Measurements from ENCODE around the gene ACE. TPM values are rescaled to one million over a fixed set of nuclear protein-coding genes. Genes with fewer than 3 reads are reported as not detected.
A peak's percentile ranks its signal among the peaks of the same experiment; 100 is the strongest.

The ACE gene
- total RNA-seq, 1 donor from 2014 or later, result 44.8 TPM

GRCh38 chr17:63538693-63539595 lies 62.1 kb downstream of the ACE start:
- peak overlapping the region; percentile 70 for H3K4me3 Mint-ChIP-seq (ENCODE audit: unreplicated experiment)
- peaks cover 14% of the 10 kb centered on the region for H3K36me3 Mint-ChIP-seq (ENCODE audit: low read depth, unreplicated experiment)
- peak overlapping the region; percentile 24 for H3K27ac Mint-ChIP-seq (ENCODE audit: unreplicated experiment)
- no peaks in the 10 kb centered on the region for H3K9me3 Mint-ChIP-seq (ENCODE audit: unreplicated experiment)
- peaks cover 3% of the 10 kb centered on the region for H3K4me1 Mint-ChIP-seq (ENCODE audit: unreplicated experiment)
- no peak for TF ChIP-seq CTCF (IDR thresholded peaks at IDR 0.05; ENCODE audit: unreplicated experiment)
- H3K27me3 Mint-ChIP-seq (ENCODE audit: unreplicated experiment), result peaks cover 16% of the 10 kb centered on the region
- DNase-seq (ENCODE audit: low spot score), result no peak

- H3K27ac Mint-ChIP-seq (ENCODE audit: unreplicated experiment), result no peak overlapping the region
- no peak overlapping the region for H3K4me3 Mint-ChIP-seq (ENCODE audit: unreplicated experiment)
- DNase-seq (ENCODE audit: low spot score), result no peak
- no peak for TF ChIP-seq CTCF (IDR thresholded peaks at IDR 0.05; ENCODE audit: unreplicated experiment)
- H3K36me3 Mint-ChIP-seq (ENCODE audit: low read depth, unreplicated experiment), result peaks cover 15% of the 10 kb centered on the region
- peaks cover 13% of the 10 kb centered on the region for H3K27me3 Mint-ChIP-seq (ENCODE audit: unreplicated experiment)
- H3K4me1 Mint-ChIP-seq (ENCODE audit: unreplicated experiment), result peaks cover 3% of the 10 kb centered on the region
- H3K9me3 Mint-ChIP-seq (ENCODE audit: unreplicated experiment), result no peaks in the 10 kb centered on the region
Measured at GRCh38 chr17:63540590-63540989, 63.7 kb downstream of the ACE start.

- no peak overlapping the region for H3K4me3 Mint-ChIP-seq (ENCODE audit: unreplicated experiment)
- no peak for TF ChIP-seq CTCF (IDR thresholded peaks at IDR 0.05; ENCODE audit: unreplicated experiment)
Measured at GRCh38 chr17:63542218-63542545, 65.3 kb downstream of the ACE start.

GRCh38 chr17:63542942-63543821 lies 66.3 kb downstream of the ACE start:
- Mint-ChIP-seq H3K4me1 (ENCODE audit: unreplicated experiment) (peaks cover 3% of the 10 kb centered on the region), H3K4me3 (ENCODE audit: unreplicated experiment) (no peak overlapping the region), H3K36me3 (ENCODE audit: low read depth, unreplicated experiment) (peaks cover 15% of the 10 kb centered on the region), H3K9me3 (ENCODE audit: unreplicated experiment) (no peaks in the 10 kb centered on the region), H3K27ac (ENCODE audit: unreplicated experiment) (no peak overlapping the region), H3K27me3 (ENCODE audit: unreplicated experiment) (peaks cover 10% of the 10 kb centered on the region)
- DNase-seq (ENCODE audit: low spot score), result no peak
- no peak for TF ChIP-seq CTCF (IDR thresholded peaks at IDR 0.05; ENCODE audit: unreplicated experiment)

More at GRCh38 chr17:63542218-63542545, 65.3 kb downstream of the ACE start:
- peaks cover 3% of the 10 kb centered on the region for H3K4me1 Mint-ChIP-seq (ENCODE audit: unreplicated experiment)
- no peaks in the 10 kb centered on the region for H3K9me3 Mint-ChIP-seq (ENCODE audit: unreplicated experiment)
- H3K27ac Mint-ChIP-seq (ENCODE audit: unreplicated experiment), result no peak overlapping the region
- DNase-seq (ENCODE audit: low spot score), result no peak
- H3K36me3 Mint-ChIP-seq (ENCODE audit: low read depth, unreplicated experiment), result peaks cover 15% of the 10 kb centered on the region
- peaks cover 11% of the 10 kb centered on the region for H3K27me3 Mint-ChIP-seq (ENCODE audit: unreplicated experiment)

Data from endothelial cell (in vitro differentiated cells).